ENCODE data around the gene RBM41. TPM values are rescaled to one million over a fixed set of nuclear protein-coding genes. Genes with fewer than 3 reads are reported as not detected.
"Not testable (repeated sequence)": the region's sequence is repeated elsewhere in the genome, so short reads cannot be mapped to it uniquely, and the experiment has no call there.

RBM41 gene
- polyA plus RNA-seq, result 20.3 TPM
- long read RNA-seq, donor 1, result 0 reads
- long read RNA-seq, donor 2, partial matches to known transcripts, result 0 of 1 reads
- long read RNA-seq, donor 2, other reads (novel, unspliced or antisense), result 0 of 1 reads
- long read RNA-seq, donor 3, partial matches to known transcripts, result 0 of 1 reads
- long read RNA-seq, donor 3, other reads (novel, unspliced or antisense), result 0 of 1 reads
- long read RNA-seq, donor 4, result 0 reads
- long read RNA-seq, donor 5, partial matches to known transcripts, result 0 of 1 reads
- long read RNA-seq, donor 5, other reads (novel, unspliced or antisense), result 0 of 1 reads
- long read RNA-seq, donor 6, result 0 reads
- long read RNA-seq, donor 7, result 0 reads
- long read RNA-seq, donor 8, partial matches to known transcripts, result 0 of 3 reads
- long read RNA-seq, donor 8, other reads (novel, unspliced or antisense), result 0 of 3 reads
- long read RNA-seq, donor 9, result 0 reads
- long read RNA-seq, donor 10, partial matches to known transcripts, result 0 of 1 reads
- long read RNA-seq, donor 10, other reads (novel, unspliced or antisense), result 0 of 1 reads
- long read RNA-seq, donor 11, partial matches to known transcripts, result 0 of 1 reads
- long read RNA-seq, donor 11, other reads (novel, unspliced or antisense), result 0 of 1 reads

GRCh38 chrX:107118322-107119147 is at the start of gene RBM41:
RBM41 (minus strand) TSS chrX:107118822; CDS start chrX:107118773, 49 bp downstream.
- no CpG with 5 or more reads among the region's 37 CpGs for WGBS (ENCODE audit: insufficient coverage, low lambda C conversion rate)
- no peaks in the 10 kb centered on the region for H3K9me3 ChIP-seq (ENCODE audit: control insufficient read depth, low read depth, low read length)
- peak within 1 kb of the TSS; percentile 54 for H3K4me3 ChIP-seq (ENCODE audit: low read length)

DNA sequence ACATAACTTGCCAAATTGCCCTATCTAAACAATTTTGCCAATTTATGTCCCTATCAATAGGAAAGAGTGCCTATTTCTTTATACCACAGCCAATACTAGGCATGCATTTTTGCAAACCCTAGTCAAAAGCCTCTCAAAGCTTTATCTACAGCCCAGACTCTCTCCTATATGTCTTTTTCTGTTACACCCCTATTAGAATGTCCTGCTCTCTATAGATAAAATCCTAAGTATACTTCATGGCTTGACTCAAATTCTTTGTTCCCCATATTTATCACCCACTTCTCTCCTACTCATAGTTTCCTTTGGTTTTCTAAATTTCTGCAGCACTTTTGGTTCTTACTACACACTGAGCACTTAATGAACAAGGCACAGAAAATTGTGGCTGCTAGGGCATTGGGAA is 49.6 kb upstream of the RBM41 start:
- H3K4me3 ChIP-seq (ENCODE audit: low read length), result no peak overlapping the region
- H3K36me3 ChIP-seq (ENCODE audit: control insufficient read depth, insufficient read depth, low read length), result no peaks in the 10 kb centered on the region
- no peak for DNase-seq
- H3K27me3 ChIP-seq (ENCODE audit: control insufficient read depth, insufficient read depth, low read length), result no peaks in the 10 kb centered on the region
- H3K4me1 ChIP-seq (ENCODE audit: control insufficient read depth, insufficient read depth, low read length), result no peaks in the 10 kb centered on the region
- no peaks in the 10 kb centered on the region for H3K9me3 ChIP-seq (ENCODE audit: control insufficient read depth, low read depth, low read length)
- H3K27ac ChIP-seq (ENCODE audit: low read length), result no peak overlapping the region

More at GRCh38 chrX:107118322-107119147, at the start of gene RBM41:
- no peaks in the 10 kb centered on the region for H3K27me3 ChIP-seq (ENCODE audit: control insufficient read depth, insufficient read depth, low read length)
- H3K27ac ChIP-seq (ENCODE audit: low read length), result peak within 1 kb of the TSS; percentile 60
- H3K4me1 ChIP-seq (ENCODE audit: control insufficient read depth, insufficient read depth, low read length), result peaks cover 4% of the 10 kb centered on the region
- peaks cover 22% of the 10 kb centered on the region for H3K36me3 ChIP-seq (ENCODE audit: control insufficient read depth, insufficient read depth, low read length)
- DNase-seq, result peak; percentile 78 to 91

DNA sequence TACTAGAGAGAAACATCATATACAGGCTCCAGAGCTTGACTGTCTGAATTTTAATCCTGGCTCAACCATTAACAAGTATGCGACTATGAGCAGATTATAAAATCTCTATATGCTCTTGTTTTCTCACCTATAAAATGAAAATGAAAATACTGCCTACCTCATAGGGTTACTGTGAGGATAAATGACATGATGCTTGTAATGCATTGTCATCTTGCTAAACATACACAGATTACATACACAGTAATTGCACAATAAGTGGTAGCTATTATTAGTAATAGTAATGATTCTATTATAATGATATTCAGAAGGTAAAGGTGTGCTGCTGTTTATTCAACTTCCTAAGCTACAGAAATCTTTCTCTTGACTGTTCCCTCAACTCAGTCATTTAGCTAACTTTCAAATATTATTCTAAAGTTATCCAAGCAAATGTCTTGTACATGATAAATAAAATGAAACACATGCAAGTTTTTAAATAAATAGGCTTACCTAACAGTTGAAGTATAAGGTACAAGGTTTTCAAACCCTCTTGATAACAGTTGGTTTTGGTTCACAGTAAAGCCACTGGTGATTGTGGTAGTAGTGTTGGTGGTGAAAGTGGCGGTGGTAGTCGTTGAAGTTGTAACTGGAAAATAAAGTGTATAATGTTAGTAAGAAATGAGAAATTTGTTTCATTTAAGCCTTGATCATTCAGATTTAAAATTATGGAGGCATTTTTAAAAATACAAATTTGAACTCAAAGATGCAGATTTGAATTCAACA is 48.7 kb upstream of the RBM41 start:
- Histone ChIP-seq H3K27me3 (ENCODE audit: control insufficient read depth, insufficient read depth, low read length) (no peaks in the 10 kb centered on the region), H3K27ac (ENCODE audit: low read length) (no peak overlapping the region), H3K4me3 (ENCODE audit: low read length) (no peak overlapping the region), H3K9me3 (ENCODE audit: control insufficient read depth, low read depth, low read length) (no peaks in the 10 kb centered on the region), H3K4me1 (ENCODE audit: control insufficient read depth, insufficient read depth, low read length) (no peaks in the 10 kb centered on the region), H3K36me3 (ENCODE audit: control insufficient read depth, insufficient read depth, low read length) (no peaks in the 10 kb centered on the region)
- no peak for DNase-seq
- WGBS (ENCODE audit: insufficient coverage, low lambda C conversion rate), result no CpG with 5 or more reads among the region's 3 CpGs

- WGBS (ENCODE audit: insufficient coverage, low lambda C conversion rate), result no CpG with 5 or more reads among the region's 4 CpGs
These were observed 39.0 kb upstream of the RBM41 start for GRCh38 chrX:107157618-107158017.

GRCh38 chrX:107155621-107156430 is 37.2 kb upstream of the RBM41 start:
- peak overlapping the region; percentile 10 for H3K4me3 ChIP-seq (ENCODE audit: low read length)
- not testable (repeated sequence) for DNase-seq
- WGBS (ENCODE audit: insufficient coverage, low lambda C conversion rate), result no CpG with 5 or more reads among the region's 32 CpGs

More at GRCh38 chrX:107157618-107158017, 39.0 kb upstream of the RBM41 start:
- not testable (repeated sequence) for H3K27ac ChIP-seq (ENCODE audit: low read length); H3K4me3 ChIP-seq (ENCODE audit: low read length); H3K4me1 ChIP-seq (ENCODE audit: control insufficient read depth, insufficient read depth, low read length); H3K36me3 ChIP-seq (ENCODE audit: control insufficient read depth, insufficient read depth, low read length); H3K9me3 ChIP-seq (ENCODE audit: control insufficient read depth, low read depth, low read length); DNase-seq; H3K27me3 ChIP-seq (ENCODE audit: control insufficient read depth, insufficient read depth, low read length)

GRCh38 chrX:107154787-107155620 is 36.4 kb upstream of the RBM41 start:
- Histone ChIP-seq H3K27ac (ENCODE audit: low read length) (no peak overlapping the region), H3K4me1 (ENCODE audit: control insufficient read depth, insufficient read depth, low read length) (no peaks in the 10 kb centered on the region), H3K27me3 (ENCODE audit: control insufficient read depth, insufficient read depth, low read length) (no peaks in the 10 kb centered on the region), H3K36me3 (ENCODE audit: control insufficient read depth, insufficient read depth, low read length) (no peaks in the 10 kb centered on the region), H3K9me3 (ENCODE audit: control insufficient read depth, low read depth, low read length) (no peaks in the 10 kb centered on the region), H3K4me3 (ENCODE audit: low read length) (no peak overlapping the region)
- DNase-seq, result peak in 1 of 2 donors; percentile 2
- whole genome bisulfite sequencing (ENCODE audit: insufficient coverage, low lambda C conversion rate), result no CpG with 5 or more reads among the region's 6 CpGs

More at GRCh38 chrX:107155621-107156430, 37.2 kb upstream of the RBM41 start:
- not testable (repeated sequence) for H3K27me3 ChIP-seq (ENCODE audit: control insufficient read depth, insufficient read depth, low read length); H3K4me1 ChIP-seq (ENCODE audit: control insufficient read depth, insufficient read depth, low read length); H3K36me3 ChIP-seq (ENCODE audit: control insufficient read depth, insufficient read depth, low read length); H3K9me3 ChIP-seq (ENCODE audit: control insufficient read depth, low read depth, low read length); H3K27ac ChIP-seq (ENCODE audit: low read length)

DNA sequence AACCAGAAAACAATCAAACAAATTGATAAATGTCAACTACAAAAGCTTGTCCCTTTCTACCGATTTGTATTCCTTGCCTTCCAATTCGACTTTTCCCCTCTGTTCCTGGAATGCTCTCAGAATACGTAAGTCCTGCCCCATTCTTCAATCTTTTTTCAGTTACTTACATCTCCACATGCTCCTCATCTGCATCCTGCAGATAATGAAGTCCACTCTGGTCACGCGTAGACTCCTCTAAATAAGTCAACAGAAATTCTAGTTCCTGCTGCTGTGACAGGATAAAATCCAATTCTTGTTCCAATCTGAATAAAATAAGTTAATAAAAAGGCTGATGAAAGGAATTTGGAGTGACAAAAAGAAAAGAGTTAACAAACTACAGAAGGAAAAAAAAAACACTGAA is 34.4 kb upstream of the RBM41 start:
- Histone ChIP-seq H3K27ac (ENCODE audit: low read length) (no peak overlapping the region), H3K4me3 (ENCODE audit: low read length) (no peak overlapping the region), H3K27me3 (ENCODE audit: control insufficient read depth, insufficient read depth, low read length) (no peaks in the 10 kb centered on the region), H3K9me3 (ENCODE audit: control insufficient read depth, low read depth, low read length) (no peaks in the 10 kb centered on the region), H3K36me3 (ENCODE audit: control insufficient read depth, insufficient read depth, low read length) (no peaks in the 10 kb centered on the region), H3K4me1 (ENCODE audit: control insufficient read depth, insufficient read depth, low read length) (no peaks in the 10 kb centered on the region)
- no peak for DNase-seq
- no CpG with 5 or more reads among the region's 5 CpGs for WGBS (ENCODE audit: insufficient coverage, low lambda C conversion rate)

- no peaks in the 10 kb centered on the region for H3K9me3 ChIP-seq (ENCODE audit: control insufficient read depth, low read depth, low read length)
- H3K4me1 ChIP-seq (ENCODE audit: control insufficient read depth, insufficient read depth, low read length), result no peaks in the 10 kb centered on the region
- H3K27me3 ChIP-seq (ENCODE audit: control insufficient read depth, insufficient read depth, low read length), result no peaks in the 10 kb centered on the region
- no peak overlapping the region for H3K4me3 ChIP-seq (ENCODE audit: low read length)
- no peak overlapping the region for H3K27ac ChIP-seq (ENCODE audit: low read length)
- peak; percentile 10 to 12 for DNase-seq
- no peaks in the 10 kb centered on the region for H3K36me3 ChIP-seq (ENCODE audit: control insufficient read depth, insufficient read depth, low read length)
These were observed 28.0 kb upstream of the RBM41 start for GRCh38 chrX:107146670-107147069.

- peaks cover 2% of the 10 kb centered on the region for H3K4me1 ChIP-seq (ENCODE audit: control insufficient read depth, insufficient read depth, low read length)
- no peaks in the 10 kb centered on the region for H3K27me3 ChIP-seq (ENCODE audit: control insufficient read depth, insufficient read depth, low read length)
- DNase-seq, result no peak
- H3K4me3 ChIP-seq (ENCODE audit: low read length), result no peak overlapping the region
- no peaks in the 10 kb centered on the region for H3K36me3 ChIP-seq (ENCODE audit: control insufficient read depth, insufficient read depth, low read length)
- no CpG with 5 or more reads among the region's 1 CpG for WGBS (ENCODE audit: insufficient coverage, low lambda C conversion rate)
- H3K9me3 ChIP-seq (ENCODE audit: control insufficient read depth, low read depth, low read length), result no peaks in the 10 kb centered on the region
- H3K27ac ChIP-seq (ENCODE audit: low read length), result no peak overlapping the region
These were observed 17.3 kb upstream of the RBM41 start for GRCh38 chrX:107135965-107136307.

Data from large intestine (tissue), 12 donors.